Stomach (tissue), 9 donors: ENCODE data around the gene XPO6. TPM values are rescaled to one million over a fixed set of nuclear protein-coding genes. Genes with fewer than 3 reads are reported as not detected.
A peak's percentile ranks its signal among the peaks of the same experiment; 100 is the strongest.

Source experiments
- DNase-seq, 2 donors: peaks; one replicate each; pipeline versions ENCODE4 v3.0.0 to v3.0.0-alpha.2; 2013 to 2019
- H3K27ac ChIP-seq, 5 donors: fragments of 200-600 bp in 4 of 5; sonication (generic) in 4 of 5; one replicate each; pipeline ENCODE4 v1.5.1; 2013 to 2019; ENCODE audit warnings: mild to moderate bottlenecking in 1 of 5, moderate library complexity in 1 of 5
- H3K27me3 ChIP-seq, 3 donors: fragments of 200-600 bp; sonication (generic); one replicate each; pipeline ENCODE4 v1.5.1; 2017 to 2019; ENCODE audit warnings: mixed run types in 1 of 3
- H3K36me3 ChIP-seq, 4 donors: fragments of 200-600 bp; sonication (generic); 1 replicate in 3 of 4; 2 replicates in 1 of 4; pipeline ENCODE4 v1.5.1; 2016 to 2019
- H3K4me1 ChIP-seq, 4 donors: fragments of 200-600 bp; sonication (generic); one replicate each; pipeline ENCODE4 v1.5.1; 2016 to 2019
- H3K4me3 ChIP-seq, 4 donors: fragments of 200-600 bp; sonication (generic) in 3 of 4; one replicate each; pipeline ENCODE4 v1.5.1; 2016 to 2019; ENCODE audit warnings: mild to moderate bottlenecking in 1 of 4
- H3K9me3 ChIP-seq, 4 donors: fragments of 200-600 bp; sonication (generic); one replicate each; pipeline ENCODE4 v1.5.1; 2016 to 2019
- EP300 ChIP-seq: sonication (generic); formaldehyde crosslinking; IDR thresholded peaks from one replicate; pipeline ENCODE4 v1.6.1; 2017; ENCODE audit warnings: antibody characterized with exemption
- POLR2A ChIP-seq, 4 donors: fragments of 450-650 bp; IDR thresholded peaks; one replicate each; pipeline ENCODE4 v1.6.1; 2016; ENCODE audit warnings: antibody characterized with exemption in 4 of 4, control low read depth in 2 of 4, mild to moderate bottlenecking in 1 of 4, moderate library complexity in 1 of 4
- POLR2AphosphoS5 ChIP-seq, 3 donors: sonication (generic); formaldehyde crosslinking; IDR thresholded peaks; one replicate each; pipeline ENCODE4 v1.6.1; 2016; ENCODE audit warnings: antibody characterized with exemption in 3 of 3
- WGBS, 5 donors: extraction: QIAGEN DNeasy Blood & Tissue Kit in 3 of 5; methylation state at CpG; one replicate each; pipeline versions ENCODE4 v1.1.5 to v1.1.7; 2013 to 2018; 5-methylcytosine and 5-hydroxymethylcytosine counted together
- intact Hi-C: fragments of 100-400 bp; cut with DNase I; formaldehyde crosslinking; loops from one replicate; pipeline ENCODE4 v1.15.1; 2023; ENCODE audit warnings: low total_unique reads
- polyA plus RNA-seq, 3 donors: library from polyadenylated mRNA; stranded (reverse); fragments of 200-250 nt; gene quantifications; one replicate each; pipeline ENCODE4 v1.2.3, GENCODE V29; 2013
- total RNA-seq, 5 donors: library from RNA; depleted of rRNA; stranded (reverse); fragments of >200 nt; gene quantifications; one replicate each; pipeline versions ENCODE4 v1.1.0 to v1.2.3, GENCODE V29; 2014 to 2016
- TF ChIP-seq, protein P1 (sequence below), 7 experiments: fragments of 450-650 bp in 4 of 7; fragments of 200-600 bp in 3 of 7; sonication (generic) in 3 of 7; IDR thresholded peaks; one replicate each; pipeline ENCODE4 v1.5.1; 2016 to 2019; ENCODE audit warnings: antibody characterized with exemption in 7 of 7, control low read depth in 2 of 7, mild to moderate bottlenecking in 1 of 7
- donor health status: healthy with polysubstance abuse.
- donor health status: Bipolar disorder and iron deficiency.
- donor health status: healthy.

Gene XPO6
- total and polyA plus RNA-seq, 8 donors = 37.2 to 241 (median 85.2) TPM

DNA sequence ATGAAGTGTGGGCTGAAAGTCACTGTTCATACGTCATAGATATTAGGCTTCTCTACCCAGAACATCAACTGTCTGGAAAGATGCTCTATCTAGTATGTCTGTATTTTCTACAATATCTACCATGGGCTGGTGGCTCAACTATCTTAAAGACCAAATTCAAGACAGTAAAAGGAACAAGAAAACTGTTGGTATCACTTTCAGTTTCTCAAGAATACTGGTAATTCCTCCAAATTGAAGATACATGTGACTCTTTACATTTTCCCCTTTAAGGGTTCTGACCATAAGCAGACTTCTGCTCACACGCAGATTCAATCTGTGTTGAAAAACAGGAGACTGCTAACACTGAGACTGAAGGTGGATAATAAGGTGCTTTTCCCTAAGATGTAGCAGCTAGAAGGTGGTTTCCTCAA is 24.2 kb downstream of the XPO6 start:
- no peak overlapping the region for H3K4me3 ChIP-seq
- TF ChIP-seq POLR2AphosphoS5 (IDR thresholded peaks at IDR 0.05) = no peak
- TF ChIP-seq, protein P1, sequence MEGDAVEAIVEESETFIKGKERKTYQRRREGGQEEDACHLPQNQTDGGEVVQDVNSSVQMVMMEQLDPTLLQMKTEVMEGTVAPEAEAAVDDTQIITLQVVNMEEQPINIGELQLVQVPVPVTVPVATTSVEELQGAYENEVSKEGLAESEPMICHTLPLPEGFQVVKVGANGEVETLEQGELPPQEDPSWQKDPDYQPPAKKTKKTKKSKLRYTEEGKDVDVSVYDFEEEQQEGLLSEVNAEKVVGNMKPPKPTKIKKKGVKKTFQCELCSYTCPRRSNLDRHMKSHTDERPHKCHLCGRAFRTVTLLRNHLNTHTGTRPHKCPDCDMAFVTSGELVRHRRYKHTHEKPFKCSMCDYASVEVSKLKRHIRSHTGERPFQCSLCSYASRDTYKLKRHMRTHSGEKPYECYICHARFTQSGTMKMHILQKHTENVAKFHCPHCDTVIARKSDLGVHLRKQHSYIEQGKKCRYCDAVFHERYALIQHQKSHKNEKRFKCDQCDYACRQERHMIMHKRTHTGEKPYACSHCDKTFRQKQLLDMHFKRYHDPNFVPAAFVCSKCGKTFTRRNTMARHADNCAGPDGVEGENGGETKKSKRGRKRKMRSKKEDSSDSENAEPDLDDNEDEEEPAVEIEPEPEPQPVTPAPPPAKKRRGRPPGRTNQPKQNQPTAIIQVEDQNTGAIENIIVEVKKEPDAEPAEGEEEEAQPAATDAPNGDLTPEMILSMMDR (IDR thresholded peaks at IDR 0.05) = no peak
- TF ChIP-seq POLR2A (IDR thresholded peaks at IDR 0.05) = no peak
- TF ChIP-seq EP300 = no peak
- H3K36me3 ChIP-seq = peaks cover 0 to 2% (median 0%) of the 10 kb centered on the region in 4 donors
- 67 to 84% (median 80%) methylated on average over 2 of the region's 2 CpGs for WGBS, 5 donors
- no peaks in the 10 kb centered on the region for H3K9me3 ChIP-seq
- intact Hi-C loops = no loop called here
- DNase-seq = no peak
- peak overlapping the region in 2 of 5 donors; percentile 57 to 74 for H3K27ac ChIP-seq
- no peaks in the 10 kb centered on the region for H3K27me3 ChIP-seq
- H3K4me1 ChIP-seq = peaks cover 5 to 83% (median 47%) of the 10 kb centered on the region in 4 donors

DNA sequence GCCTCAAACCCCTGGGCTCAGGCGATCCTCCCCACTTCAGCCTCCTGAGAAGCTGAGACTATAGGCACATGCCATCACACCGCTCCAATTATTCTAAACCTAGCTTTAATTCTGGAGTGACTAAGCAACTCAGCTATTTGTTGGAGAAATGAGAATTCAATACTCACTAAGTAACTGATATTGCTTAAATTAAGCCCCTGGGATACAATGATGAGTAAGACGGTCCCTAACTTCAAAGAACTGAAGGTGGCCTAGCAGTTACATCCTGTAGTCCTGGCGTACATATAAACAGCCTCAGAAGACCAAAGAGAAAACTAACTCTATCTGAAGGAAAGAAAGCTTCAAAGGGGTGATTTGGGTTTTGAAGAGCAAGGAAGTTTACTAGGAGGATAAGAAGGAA is 25.0 kb downstream of the XPO6 start:
- H3K27me3 ChIP-seq = no peaks in the 10 kb centered on the region
- H3K4me1 ChIP-seq = peaks cover 10 to 86% (median 54%) of the 10 kb centered on the region in 4 donors
- TF ChIP-seq, protein P1 (IDR thresholded peaks at IDR 0.05) = no peak
- TF ChIP-seq EP300 (no peak), POLR2A (IDR thresholded peaks at IDR 0.05) (no peak), POLR2AphosphoS5 (IDR thresholded peaks at IDR 0.05) (no peak)
- peak overlapping the region in 1 of 5 donors; percentile 57 for H3K27ac ChIP-seq
- intact Hi-C loops = no loop called here
- no peak overlapping the region for H3K4me3 ChIP-seq
- H3K36me3 ChIP-seq = no peaks in the 10 kb centered on the region
- no peaks in the 10 kb centered on the region for H3K9me3 ChIP-seq
- WGBS, 5 donors = 85 to 96% (median 89%) methylated on average over 4 of the region's 4 CpGs
- no peak for DNase-seq

DNA sequence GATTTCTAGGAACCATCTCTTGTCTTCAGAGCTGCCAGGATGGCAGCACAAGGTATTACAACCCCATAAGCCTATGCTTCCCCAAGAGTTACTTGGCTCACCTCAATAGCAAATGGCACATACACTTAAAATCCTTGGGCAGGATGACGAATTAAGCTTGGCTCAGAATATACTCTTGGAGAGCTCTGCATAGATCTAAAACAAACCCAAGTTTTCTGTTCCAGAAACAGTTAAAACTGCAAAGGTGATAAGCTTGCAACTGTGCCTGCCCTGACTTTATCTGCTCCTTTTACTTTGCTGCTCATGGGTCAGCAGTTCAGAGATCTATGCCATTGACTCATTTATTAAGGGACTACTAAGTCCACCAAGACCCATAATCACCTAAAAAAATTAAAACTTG is 26.1 kb downstream of the XPO6 start:
- no peak for TF ChIP-seq POLR2AphosphoS5 (IDR thresholded peaks at IDR 0.05)
- no peak for TF ChIP-seq POLR2A (IDR thresholded peaks at IDR 0.05)
- TF ChIP-seq, protein P1 (IDR thresholded peaks at IDR 0.05) = no peak
- no peak for TF ChIP-seq EP300
- Histone ChIP-seq H3K27ac (no peak overlapping the region), H3K4me1 (peaks cover 15 to 86% (median 60%) of the 10 kb centered on the region in 4 donors), H3K36me3 (no peaks in the 10 kb centered on the region), H3K27me3 (no peaks in the 10 kb centered on the region), H3K4me3 (no peak overlapping the region), H3K9me3 (no peaks in the 10 kb centered on the region)
- intact Hi-C loops = no loop called here
- no peak for DNase-seq
- 31 to 70% (median 49%) methylated on average over 1 of the region's 1 CpG for WGBS, 5 donors

DNA sequence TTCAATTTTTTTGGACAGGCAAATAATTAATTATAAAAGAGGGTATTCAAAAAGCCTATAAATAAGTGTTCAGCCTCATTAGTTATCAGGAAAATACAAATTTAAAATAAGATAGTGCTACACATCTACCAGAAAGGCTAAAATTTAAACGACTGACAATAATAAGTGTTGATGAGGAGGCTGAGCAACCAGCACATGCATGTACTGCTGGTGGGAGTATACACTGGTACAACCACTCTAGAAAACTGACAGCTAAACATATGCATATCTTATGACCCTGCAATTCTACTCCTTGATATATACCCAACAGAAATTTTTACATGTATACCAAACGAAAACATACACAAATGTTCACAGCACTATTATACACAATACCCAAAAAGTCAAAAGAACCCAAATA is 27.1 kb downstream of the XPO6 start:
- DNase-seq = no peak
- H3K36me3 ChIP-seq = no peaks in the 10 kb centered on the region
- H3K9me3 ChIP-seq = no peaks in the 10 kb centered on the region
- 78 to 96% (median 95%) methylated on average over 2 of the region's 2 CpGs for WGBS, 5 donors
- H3K27me3 ChIP-seq = no peaks in the 10 kb centered on the region
- no peak overlapping the region for H3K4me3 ChIP-seq
- no peak for TF ChIP-seq POLR2AphosphoS5 (IDR thresholded peaks at IDR 0.05)
- TF ChIP-seq POLR2A (IDR thresholded peaks at IDR 0.05) = no peak
- TF ChIP-seq, protein P1 (IDR thresholded peaks at IDR 0.05) = no peak
- no peak for TF ChIP-seq EP300
- no peak overlapping the region for H3K27ac ChIP-seq
- H3K4me1 ChIP-seq = peaks cover 18 to 88% (median 62%) of the 10 kb centered on the region in 4 donors
- intact Hi-C loops = no loop called here
